ENCODE measurements around the gene TEX29. TPM values are rescaled to one million over a fixed set of nuclear protein-coding genes. Genes with fewer than 3 reads are reported as not detected.

TEX29 gene
- total RNA-seq, 1 experiment from 2014 or later = not detected

GRCh38 chr13:111289251-111289650, 31.2 kb upstream of the TEX29 start:
- DNase-seq (ENCODE audit: low read depth) = peak; percentile 19

GRCh38 chr13:111291908-111292307, 28.5 kb upstream of the TEX29 start:
- no peak for DNase-seq (ENCODE audit: low read depth)

GRCh38 chr13:111292710-111293485, 27.5 kb upstream of the TEX29 start:
- no peak for DNase-seq (ENCODE audit: low read depth)

- DNase-seq (ENCODE audit: low read depth) = no peak
Measured at GRCh38 chr13:111295886-111296285, 24.6 kb upstream of the TEX29 start.

- DNase-seq (ENCODE audit: low read depth) = no peak
Measured at GRCh38 chr13:111296417-111296816, 24.0 kb upstream of the TEX29 start.

GRCh38 chr13:111298214-111298975, 22.0 kb upstream of the TEX29 start:
- no peak for DNase-seq (ENCODE audit: low read depth)

GRCh38 chr13:111302045-111302726, 18.3 kb upstream of the TEX29 start:
- no peak for DNase-seq (ENCODE audit: low read depth)

GRCh38 chr13:111303559-111303958, 16.9 kb upstream of the TEX29 start:
- DNase-seq (ENCODE audit: low read depth) = no peak

- DNase-seq (ENCODE audit: low read depth) = no peak
Measured at GRCh38 chr13:111304041-111304544, 16.3 kb upstream of the TEX29 start.

- no peak for DNase-seq (ENCODE audit: low read depth)
Measured at GRCh38 chr13:111304603-111305289, 15.7 kb upstream of the TEX29 start.

GRCh38 chr13:111312944-111313590, 7.4 kb upstream of the TEX29 start:
- no peak for DNase-seq (ENCODE audit: low read depth)

GRCh38 chr13:111313911-111314425, 6.5 kb upstream of the TEX29 start:
- DNase-seq (ENCODE audit: low read depth) = no peak

- no peak for DNase-seq (ENCODE audit: low read depth)
Measured at GRCh38 chr13:111314852-111315251, 5.6 kb upstream of the TEX29 start.

- no peak for DNase-seq (ENCODE audit: low read depth)
Measured at GRCh38 chr13:111315347-111315995, 5.0 kb upstream of the TEX29 start.

GRCh38 chr13:111316161-111316730, 4.2 kb upstream of the TEX29 start:
- no peak for DNase-seq (ENCODE audit: low read depth)

- DNase-seq (ENCODE audit: low read depth) = no peak
Measured at GRCh38 chr13:111317042-111317550, 3.3 kb upstream of the TEX29 start.

GRCh38 chr13:111317571-111318345, 2.7 kb upstream of the TEX29 start:
- DNase-seq (ENCODE audit: low read depth) = no peak

- DNase-seq (ENCODE audit: low read depth) = no peak
Measured at GRCh38 chr13:111318386-111318785, 2.1 kb upstream of the TEX29 start.

- DNase-seq (ENCODE audit: low read depth) = no peak
Measured at GRCh38 chr13:111319521-111319920, 921 bp upstream of the TEX29 start.

Measured in LHCN-M2 (cell line).